SU-DHL-6 (cell line): ENCODE results near the gene GTF2F2.

ENCODE experiments used
- H2AFZ ChIP-seq: fragments of 200-600 bp; sonication (generic); 2 replicates; pipeline ENCODE4 v1.6.1; 2014; ENCODE audit warnings: low read depth, mild to moderate bottlenecking, moderate library complexity, mixed read lengths, antibody characterized with exemption, low read length; ENCODE audit not compliant: severe bottlenecking
- H3F3A ChIP-seq: fragments of 200-600 bp; shearing (Covaris generic); 2 replicates; pipeline ENCODE4 v1.6.0; 2016; ENCODE audit warnings: antibody characterized with exemption, mild to moderate bottlenecking; ENCODE audit not compliant: insufficient read depth
- H3K27ac ChIP-seq: fragments of 200-600 bp; sonication (generic); 2 replicates; pipeline ENCODE4 v1.5.1; 2016; ENCODE audit warnings: low read depth, mild to moderate bottlenecking, low read length, moderate library complexity, mixed read lengths
- H3K27me3 ChIP-seq: fragments of 200-600 bp; sonication (generic), shearing (Covaris generic); 2 replicates; pipeline ENCODE4 v1.6.0; 2014; ENCODE audit warnings: mild to moderate bottlenecking, low read length
- H3K36me3 ChIP-seq: fragments of 200-600 bp; sonication (generic); 2 replicates; pipeline ENCODE4 v1.6.1; 2014; ENCODE audit warnings: mild to moderate bottlenecking, low read length, mixed read lengths
- H3K4me2 ChIP-seq: fragments of 300-600, 200-600 bp; shearing (Covaris generic), sonication (generic); 2 replicates; pipeline ENCODE4 v1.6.0; 2014; ENCODE audit warnings: low read length, low read depth, mild to moderate bottlenecking; ENCODE audit not compliant: poor library complexity, severe bottlenecking
- H3K4me3 ChIP-seq: fragments of 200-600 bp; sonication (generic); 2 replicates; pipeline ENCODE4 v1.5.1; 2014; ENCODE audit warnings: antibody characterized with exemption, low read length, mild to moderate bottlenecking, mixed read lengths; ENCODE audit not compliant: insufficient read depth, poor library complexity, severe bottlenecking
- H3K79me2 ChIP-seq: fragments of 200-600 bp; sonication (generic); 2 replicates; pipeline ENCODE4 v1.6.1; 2014; ENCODE audit warnings: mild to moderate bottlenecking, low read length, moderate library complexity; ENCODE audit not compliant: insufficient read depth
- H3K9ac ChIP-seq: fragments of 200-600 bp; sonication (generic); 2 replicates; pipeline ENCODE4 v1.7.0; 2014; ENCODE audit warnings: mild to moderate bottlenecking, low read length
- H3K9me2 ChIP-seq: fragments of 200-600 bp; sonication (generic); replicated peaks from 2 replicates; pipeline ENCODE4 v1.6.1; 2014; ENCODE audit warnings: low read length; ENCODE audit not compliant: insufficient read depth
- H3K9me3 ChIP-seq: fragments of 200-600 bp; sonication (generic); 2 replicates; pipeline ENCODE4 v1.6.1; 2014; ENCODE audit warnings: low read length, mixed read lengths; ENCODE audit not compliant: insufficient read depth
- H4K20me1 ChIP-seq: fragments of 200-600 bp; sonication (generic); 2 replicates; pipeline ENCODE4 v1.6.1; 2014; ENCODE audit warnings: low read depth, mild to moderate bottlenecking, antibody characterized with exemption, low read length, moderate library complexity, mixed read lengths
- EZH2phosphoT487 ChIP-seq: fragments of 200-600 bp; sonication (generic), shearing (Covaris generic); conservative IDR thresholded peaks from 2 replicates; pipeline ENCODE4 v1.6.1; 2018; ENCODE audit warnings: mild to moderate bottlenecking, antibody characterized with exemption, low read length, moderate library complexity, mixed read lengths
- TF ChIP-seq, protein P1 (sequence below): fragments of 200-600 bp; sonication (generic); IDR thresholded peaks from one replicate; pipeline ENCODE4 v1.5.1; 2017; ENCODE audit warnings: antibody characterized with exemption, mild to moderate bottlenecking, low read length, moderate library complexity; ENCODE audit not compliant: insufficient read depth, poor library complexity, severe bottlenecking

The GTF2F2 gene

GRCh38 chr13:45320876-45321629, 200.7 kb downstream of the GTF2F2 start:
- TF ChIP-seq, protein P1, sequence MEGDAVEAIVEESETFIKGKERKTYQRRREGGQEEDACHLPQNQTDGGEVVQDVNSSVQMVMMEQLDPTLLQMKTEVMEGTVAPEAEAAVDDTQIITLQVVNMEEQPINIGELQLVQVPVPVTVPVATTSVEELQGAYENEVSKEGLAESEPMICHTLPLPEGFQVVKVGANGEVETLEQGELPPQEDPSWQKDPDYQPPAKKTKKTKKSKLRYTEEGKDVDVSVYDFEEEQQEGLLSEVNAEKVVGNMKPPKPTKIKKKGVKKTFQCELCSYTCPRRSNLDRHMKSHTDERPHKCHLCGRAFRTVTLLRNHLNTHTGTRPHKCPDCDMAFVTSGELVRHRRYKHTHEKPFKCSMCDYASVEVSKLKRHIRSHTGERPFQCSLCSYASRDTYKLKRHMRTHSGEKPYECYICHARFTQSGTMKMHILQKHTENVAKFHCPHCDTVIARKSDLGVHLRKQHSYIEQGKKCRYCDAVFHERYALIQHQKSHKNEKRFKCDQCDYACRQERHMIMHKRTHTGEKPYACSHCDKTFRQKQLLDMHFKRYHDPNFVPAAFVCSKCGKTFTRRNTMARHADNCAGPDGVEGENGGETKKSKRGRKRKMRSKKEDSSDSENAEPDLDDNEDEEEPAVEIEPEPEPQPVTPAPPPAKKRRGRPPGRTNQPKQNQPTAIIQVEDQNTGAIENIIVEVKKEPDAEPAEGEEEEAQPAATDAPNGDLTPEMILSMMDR = no peak
- no peak for TF ChIP-seq EZH2phosphoT487
- Histone ChIP-seq H3K27ac (no peak overlapping the region), H2AFZ (no peak overlapping the region)

GRCh38 chr13:45325806-45326205, 205.5 kb downstream of the GTF2F2 start:
- Histone ChIP-seq H3K4me3 (no peak overlapping the region), H2AFZ (no peak overlapping the region), H3K9ac (no peak overlapping the region), H3K9me2 (no peaks in the 10 kb centered on the region), H3K79me2 (no peaks in the 10 kb centered on the region), H3K4me2 (no peak overlapping the region), H3K27ac (no peak overlapping the region), H3F3A (0 out of 2 replicates have a peak, but pooled peaks cover 5% of the 10 kb centered on the region), H3K9me3 (no peaks in the 10 kb centered on the region), H4K20me1 (no peaks in the 10 kb centered on the region), H3K36me3 (no peaks in the 10 kb centered on the region), H3K27me3 (no peaks in the 10 kb centered on the region)
- TF ChIP-seq EZH2phosphoT487 = no peak
- TF ChIP-seq, protein P1 = no peak

More at GRCh38 chr13:45320876-45321629, 200.7 kb downstream of the GTF2F2 start:
- H3K9ac ChIP-seq = no peak overlapping the region
- no peaks in the 10 kb centered on the region for H3K79me2 ChIP-seq
- no peaks in the 10 kb centered on the region for H3F3A ChIP-seq
- no peaks in the 10 kb centered on the region for H3K27me3 ChIP-seq
- H3K36me3 ChIP-seq = no peaks in the 10 kb centered on the region
- H4K20me1 ChIP-seq = no peaks in the 10 kb centered on the region
- no peak overlapping the region for H3K4me3 ChIP-seq
- no peak overlapping the region for H3K4me2 ChIP-seq
- no peaks in the 10 kb centered on the region for H3K9me3 ChIP-seq
- no peaks in the 10 kb centered on the region for H3K9me2 ChIP-seq

DNA sequence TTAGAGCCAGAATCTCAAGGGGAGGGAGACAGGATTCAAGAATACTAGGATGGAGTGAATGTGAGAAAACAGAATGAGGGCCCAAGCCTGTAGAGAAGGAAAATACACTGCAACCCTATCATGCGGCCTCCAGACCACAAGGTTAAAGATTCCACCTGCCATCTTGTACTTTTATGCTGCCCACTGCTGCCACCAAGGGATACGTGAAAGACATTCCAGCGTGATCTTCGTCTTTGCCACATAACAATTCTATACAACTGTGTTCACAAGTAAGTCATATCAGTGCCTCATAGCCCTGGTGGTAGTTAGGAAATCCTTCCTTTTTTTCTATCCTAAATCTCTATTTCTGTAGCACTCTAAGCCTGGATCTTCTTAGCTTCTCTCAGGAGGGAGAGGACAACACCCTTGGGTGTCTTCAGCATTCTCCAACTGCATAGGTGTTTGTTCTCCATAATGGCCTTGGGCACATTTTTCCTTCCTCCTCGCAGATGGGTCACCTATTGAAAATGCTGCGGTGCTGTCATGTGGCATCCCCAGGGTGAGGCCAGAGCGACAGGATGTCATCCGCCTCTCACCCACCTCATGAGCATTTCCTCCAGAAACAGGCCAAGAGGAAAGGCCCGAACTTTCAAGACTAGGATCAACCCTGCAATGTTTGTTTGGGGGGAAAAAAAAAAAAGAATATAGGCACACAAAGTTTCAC, 207.1 kb downstream of the GTF2F2 start:
- no peak overlapping the region for H3K4me2 ChIP-seq
- no peak overlapping the region for H3K9ac ChIP-seq
- no peak overlapping the region for H3K27ac ChIP-seq
- no peaks in the 10 kb centered on the region for H3K9me3 ChIP-seq
- H4K20me1 ChIP-seq = peaks cover 3% of the 10 kb centered on the region; the same call in 1 of the 2 replicates
- H3K36me3 ChIP-seq = no peaks in the 10 kb centered on the region
- H2AFZ ChIP-seq = no peak overlapping the region
- no peaks in the 10 kb centered on the region for H3K27me3 ChIP-seq
- TF ChIP-seq EZH2phosphoT487 = no peak
- TF ChIP-seq, protein P1 = no peak
- H3K79me2 ChIP-seq = no peaks in the 10 kb centered on the region
- peaks cover 19% of the 10 kb centered on the region for H3F3A ChIP-seq
- no peaks in the 10 kb centered on the region for H3K9me2 ChIP-seq
- no peak overlapping the region for H3K4me3 ChIP-seq
